22Rv1 (cell line): Measurements from ENCODE around the gene AGBL1.

Experiments
- ZFX ChIP-seq: fragments of 450-650 bp; IDR thresholded peaks from 2 replicates; pipeline ENCODE4 v1.6.1; 2017; ENCODE audit warnings: antibody characterized with exemption, borderline replicate concordance
- TF ChIP-seq, protein P1 (sequence below): fragments of 450-650 bp; IDR thresholded peaks from 2 replicates; pipeline ENCODE4 v1.5.1; 2017; ENCODE audit warnings: mild to moderate bottlenecking

DNA sequence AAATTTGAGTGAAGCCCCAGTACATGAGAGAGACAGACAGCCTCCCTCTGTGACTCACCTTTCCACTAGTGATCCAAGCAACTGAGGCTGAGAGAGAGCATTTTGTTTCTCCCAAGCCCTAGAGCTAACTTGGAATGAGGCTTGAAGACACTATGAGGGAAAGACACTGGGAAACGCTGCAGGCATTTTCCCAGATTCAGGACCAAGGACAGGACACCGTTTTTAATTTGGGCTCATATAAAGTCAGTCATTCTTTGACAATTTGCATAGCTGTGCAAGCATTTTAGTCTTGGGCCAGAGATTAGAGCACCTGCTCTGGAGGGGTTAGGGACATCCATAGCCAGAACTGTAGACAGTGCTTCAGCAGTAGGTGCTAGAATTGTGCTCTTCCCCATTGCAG lies 249.0 kb downstream of the AGBL1 start:
- TF ChIP-seq, protein P1, sequence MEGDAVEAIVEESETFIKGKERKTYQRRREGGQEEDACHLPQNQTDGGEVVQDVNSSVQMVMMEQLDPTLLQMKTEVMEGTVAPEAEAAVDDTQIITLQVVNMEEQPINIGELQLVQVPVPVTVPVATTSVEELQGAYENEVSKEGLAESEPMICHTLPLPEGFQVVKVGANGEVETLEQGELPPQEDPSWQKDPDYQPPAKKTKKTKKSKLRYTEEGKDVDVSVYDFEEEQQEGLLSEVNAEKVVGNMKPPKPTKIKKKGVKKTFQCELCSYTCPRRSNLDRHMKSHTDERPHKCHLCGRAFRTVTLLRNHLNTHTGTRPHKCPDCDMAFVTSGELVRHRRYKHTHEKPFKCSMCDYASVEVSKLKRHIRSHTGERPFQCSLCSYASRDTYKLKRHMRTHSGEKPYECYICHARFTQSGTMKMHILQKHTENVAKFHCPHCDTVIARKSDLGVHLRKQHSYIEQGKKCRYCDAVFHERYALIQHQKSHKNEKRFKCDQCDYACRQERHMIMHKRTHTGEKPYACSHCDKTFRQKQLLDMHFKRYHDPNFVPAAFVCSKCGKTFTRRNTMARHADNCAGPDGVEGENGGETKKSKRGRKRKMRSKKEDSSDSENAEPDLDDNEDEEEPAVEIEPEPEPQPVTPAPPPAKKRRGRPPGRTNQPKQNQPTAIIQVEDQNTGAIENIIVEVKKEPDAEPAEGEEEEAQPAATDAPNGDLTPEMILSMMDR = no peak
- TF ChIP-seq ZFX = no peak
